NOMO-1 treated with DMSO at 0.1 percent for 48 hours (cell line): ENCODE data around the gene MRPS26.
"Not testable (repeated sequence)": the region's sequence is repeated elsewhere in the genome, so short reads cannot be mapped to it uniquely, and the experiment has no call there.

ENCODE experiments used
- DNase-seq: peaks from one replicate; lab custom pipeline; 2025; ENCODE audit not compliant: unreplicated experiment; lab: John Stamatoyannopoulos, UW

The MRPS26 gene

DNA sequence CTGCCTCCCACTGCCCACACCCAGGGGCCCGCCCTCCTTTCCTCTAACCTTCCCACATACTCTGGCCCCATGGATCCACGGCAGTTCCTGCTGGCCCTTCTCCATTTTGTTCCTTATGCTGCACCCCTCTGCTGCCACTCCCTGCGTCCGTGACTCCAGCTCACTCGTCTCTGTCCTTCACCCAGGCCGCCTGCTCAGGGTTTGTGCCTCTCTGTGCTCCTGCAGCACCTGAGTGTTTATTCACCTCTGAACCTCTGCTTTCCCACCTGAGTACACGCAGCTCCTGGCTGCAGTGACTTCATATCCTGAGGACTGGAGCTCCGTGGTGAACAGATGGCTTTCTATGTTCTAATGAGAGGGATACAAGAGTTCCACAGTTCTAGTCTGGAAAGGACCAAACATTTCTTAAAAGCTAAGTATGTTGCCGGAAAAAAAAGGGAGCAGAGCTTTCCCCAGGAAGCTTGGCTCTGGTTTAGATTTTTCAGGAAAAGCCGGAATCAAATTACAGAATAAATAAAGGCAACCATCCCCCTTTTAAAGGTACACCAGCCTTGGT is 3.9 kb upstream of the MRPS26 start:
- DNase-seq: no peak

DNA sequence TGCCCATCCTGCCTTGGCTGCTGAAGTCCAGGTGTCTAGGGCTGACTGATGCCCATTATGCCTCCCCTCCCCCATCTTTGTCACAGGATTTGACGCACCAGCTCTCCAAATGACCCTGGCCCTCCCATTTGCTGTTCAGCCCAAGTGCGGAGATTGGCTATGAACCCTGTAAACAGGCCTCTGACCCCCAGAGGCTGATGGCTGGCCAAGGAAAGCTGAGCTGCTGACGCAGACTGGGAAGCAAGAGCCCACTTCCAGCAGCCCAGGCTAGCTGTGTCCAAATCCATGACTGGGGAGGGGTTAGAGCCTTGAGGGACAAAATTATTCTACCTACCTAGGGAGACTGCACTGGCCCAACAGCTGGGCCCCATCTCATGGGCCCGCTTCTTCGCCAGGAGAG is 3.2 kb upstream of the MRPS26 start:
- no peak for DNase-seq

DNA sequence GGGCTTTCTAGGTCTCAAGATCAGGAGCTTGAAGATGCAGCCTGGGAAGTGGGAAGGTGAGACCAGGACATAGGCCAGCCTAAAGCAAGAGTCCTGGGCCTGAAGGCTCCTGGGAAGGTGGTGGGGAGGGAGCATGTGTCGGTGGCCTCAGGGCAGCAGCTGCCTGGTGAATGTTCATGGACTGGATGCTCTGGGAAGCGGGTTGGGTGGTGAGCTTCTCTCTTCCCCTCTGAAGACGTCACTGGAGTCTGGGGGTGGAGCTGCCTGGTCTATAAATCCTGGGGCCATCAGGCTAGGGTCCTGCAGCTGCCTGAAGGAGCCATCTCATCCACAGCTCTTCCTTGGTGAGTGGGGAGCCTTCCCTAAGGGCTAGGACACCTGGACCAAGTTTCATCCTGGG is 2.5 kb upstream of the MRPS26 start, which contains the start of gene GNRH2:
TSS of gene GNRH2 (plus strand) at position 301 of the 400 bp plus-strand sequence. CDS start 793 bp downstream, outside the sequence.
- no peak for DNase-seq

DNA sequence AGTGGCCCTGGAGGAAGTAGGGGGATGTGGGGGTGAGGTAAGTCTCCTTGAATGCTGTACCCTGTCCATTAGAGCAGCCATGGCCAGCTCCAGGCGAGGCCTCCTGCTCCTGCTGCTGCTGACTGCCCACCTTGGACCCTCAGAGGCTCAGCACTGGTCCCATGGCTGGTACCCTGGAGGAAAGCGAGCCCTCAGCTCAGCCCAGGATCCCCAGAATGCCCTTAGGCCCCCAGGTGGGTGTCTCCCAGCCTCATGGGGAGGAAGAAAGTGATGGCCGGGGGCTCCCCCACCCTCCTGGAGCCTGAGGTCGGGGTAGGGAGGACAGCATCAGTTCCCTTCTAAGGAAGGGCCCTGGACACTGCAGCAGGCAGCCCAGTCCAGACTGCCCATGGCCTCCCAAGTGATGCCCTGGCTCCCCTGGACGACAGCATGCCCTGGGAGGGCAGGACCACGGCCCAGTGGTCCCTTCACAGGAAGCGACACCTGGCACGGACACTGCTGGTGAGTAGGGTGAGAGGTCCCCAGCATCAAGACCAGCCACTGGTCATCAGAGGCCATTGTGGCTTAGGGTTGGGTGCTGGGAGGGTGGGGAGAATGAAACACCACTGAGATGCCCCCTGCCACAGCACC is 1.4 kb upstream of the MRPS26 start:
- DNase-seq: no peak

DNA sequence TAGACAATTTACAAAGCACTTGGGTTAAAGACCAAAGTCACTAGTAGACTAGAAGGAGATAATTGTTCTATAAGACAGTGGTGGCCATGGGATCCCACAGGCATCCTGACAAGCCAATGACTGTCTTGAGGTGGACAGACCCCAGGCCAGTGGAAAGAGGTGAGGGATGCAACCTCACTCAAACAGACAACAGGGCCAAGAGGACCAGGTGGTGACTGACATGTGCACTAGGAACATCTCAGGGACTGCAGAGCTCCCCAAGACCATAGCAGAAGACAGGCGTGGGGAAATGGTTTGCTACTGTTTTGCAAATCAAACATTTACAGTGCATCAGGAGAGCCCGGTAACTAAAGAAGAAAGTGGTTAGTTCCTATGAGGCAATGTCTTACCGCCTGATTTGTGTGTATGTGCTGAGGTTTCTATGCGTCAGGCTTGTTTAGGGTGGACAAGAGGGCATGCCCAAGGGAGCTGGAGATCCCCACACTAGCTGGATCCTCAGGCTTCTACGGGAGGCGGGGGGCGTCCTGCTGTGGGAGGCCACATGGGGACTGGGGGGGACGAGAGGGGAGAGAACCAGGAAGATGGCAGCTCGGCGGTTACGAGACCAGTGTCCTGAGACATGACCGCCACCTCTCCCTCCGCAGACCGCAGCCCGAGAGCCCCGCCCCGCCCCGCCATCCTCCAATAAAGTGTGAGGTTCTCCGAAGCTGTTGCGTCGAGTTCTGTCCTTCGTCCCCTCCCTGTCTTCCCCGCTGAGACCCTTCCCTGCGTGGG is 623 bp upstream of the MRPS26 start:
- DNase-seq: peak; percentile 78

DNA sequence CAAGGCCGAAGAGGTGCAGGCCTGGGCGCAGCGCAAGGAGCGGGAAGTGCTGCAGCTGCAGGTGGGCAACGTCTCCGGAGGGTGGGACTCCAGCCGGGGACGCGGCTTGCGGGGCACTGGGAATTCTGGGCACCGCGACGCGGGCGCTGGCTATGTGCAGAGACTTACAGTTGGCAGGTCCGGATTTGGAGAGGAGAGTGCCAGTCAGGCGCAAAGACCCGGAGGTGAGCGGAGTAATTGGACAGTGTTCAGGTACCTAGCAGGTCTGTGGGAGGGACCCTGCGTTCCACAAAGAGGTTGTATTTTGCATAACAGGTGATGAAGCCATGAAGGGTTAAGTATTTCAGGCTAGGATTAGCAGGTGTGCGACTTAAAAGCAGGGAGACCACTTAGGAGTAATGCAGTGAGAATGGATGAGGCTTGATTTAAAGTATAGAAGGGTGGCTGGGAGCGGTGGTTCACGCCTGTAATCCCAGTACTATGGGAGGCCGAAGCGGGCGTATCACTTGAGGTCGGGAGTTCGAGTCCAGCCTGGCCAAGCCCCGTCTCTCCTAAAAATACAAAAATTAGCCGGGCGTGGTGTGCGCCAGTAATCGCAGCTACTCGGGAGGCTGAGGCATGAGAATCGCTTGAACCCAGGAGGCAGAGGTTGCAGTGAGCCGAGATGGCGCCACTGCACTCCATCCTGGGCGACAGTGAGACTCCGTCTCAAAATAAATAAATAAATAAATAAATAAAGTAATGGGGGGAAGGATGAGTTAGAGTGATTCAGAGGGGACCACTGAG is 1.0 kb downstream of the MRPS26 start:
- DNase-seq: no peak

DNA sequence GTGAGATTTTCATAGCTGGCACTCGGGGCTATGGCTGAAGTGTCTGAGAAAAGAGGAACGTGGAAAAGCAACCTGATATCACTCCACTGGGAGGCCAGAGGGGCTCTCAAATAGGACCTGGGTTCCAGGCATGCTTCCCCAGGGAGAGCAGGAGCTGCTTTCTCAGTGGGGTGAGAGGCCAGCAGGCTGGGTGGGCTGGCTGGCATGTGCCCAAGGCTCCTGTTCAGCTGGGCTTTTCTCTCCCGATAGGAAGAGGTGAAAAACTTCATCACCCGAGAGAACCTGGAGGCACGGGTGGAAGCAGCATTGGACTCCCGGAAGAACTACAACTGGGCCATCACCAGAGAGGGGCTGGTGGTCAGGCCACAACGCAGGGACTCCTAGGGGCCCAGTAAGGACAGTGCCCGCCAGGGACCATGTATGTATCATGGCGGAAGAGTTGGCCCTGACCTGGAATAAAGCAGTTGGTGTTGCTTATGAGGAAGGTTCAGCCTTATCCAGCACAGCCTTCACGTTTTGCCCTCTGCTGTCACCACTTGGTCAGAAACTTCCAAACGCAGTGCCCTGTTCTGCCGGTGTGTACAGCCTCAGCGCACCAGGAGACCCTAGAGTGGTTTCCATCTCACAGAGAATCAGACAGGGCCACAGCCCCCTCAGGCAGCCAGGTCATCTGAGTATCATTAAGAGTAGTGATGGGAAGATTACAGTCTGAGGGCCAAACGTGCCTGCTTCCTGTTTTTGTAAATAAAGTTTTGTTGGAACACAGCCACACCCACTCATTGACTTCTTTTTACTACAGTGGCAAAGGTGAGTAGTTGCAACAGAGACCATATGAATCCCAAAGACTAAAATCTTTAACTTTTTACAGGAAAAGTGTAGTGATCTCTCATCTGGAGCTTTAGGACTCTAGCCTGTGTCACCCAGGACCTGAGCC is 1.9 kb downstream of the MRPS26 start:
- no peak for DNase-seq

DNA sequence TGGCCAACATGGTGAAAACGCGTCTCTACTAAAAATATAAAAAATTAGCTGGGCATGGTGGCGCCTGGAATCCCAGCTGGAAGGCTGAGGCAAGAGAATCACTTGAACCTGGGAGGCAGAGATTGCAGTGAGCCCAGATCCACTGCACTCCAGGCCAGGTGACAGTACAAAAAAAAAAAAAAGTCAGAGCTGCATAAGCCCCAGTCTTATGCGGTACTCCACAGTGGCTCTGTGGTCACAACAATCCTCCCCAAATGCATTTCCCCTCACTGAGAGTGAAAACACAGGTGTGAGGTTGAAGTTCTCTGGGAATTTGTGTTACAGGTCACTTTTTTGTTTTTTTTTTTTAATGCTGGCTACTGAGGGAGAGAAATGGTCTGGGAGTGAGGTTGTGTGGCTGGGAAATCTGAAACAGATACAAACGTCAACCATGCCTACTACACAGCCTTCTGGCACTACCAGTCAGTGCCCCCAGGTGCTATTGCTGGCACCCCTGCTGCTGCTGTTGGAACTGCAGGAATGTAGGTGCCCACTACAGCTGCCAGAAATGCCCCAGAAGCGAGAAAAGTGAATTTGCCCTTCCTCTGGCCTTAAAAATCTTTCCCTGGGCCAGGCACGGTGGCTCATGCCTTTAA is 5.7 kb downstream of the MRPS26 start:
- no peak for DNase-seq

DNA sequence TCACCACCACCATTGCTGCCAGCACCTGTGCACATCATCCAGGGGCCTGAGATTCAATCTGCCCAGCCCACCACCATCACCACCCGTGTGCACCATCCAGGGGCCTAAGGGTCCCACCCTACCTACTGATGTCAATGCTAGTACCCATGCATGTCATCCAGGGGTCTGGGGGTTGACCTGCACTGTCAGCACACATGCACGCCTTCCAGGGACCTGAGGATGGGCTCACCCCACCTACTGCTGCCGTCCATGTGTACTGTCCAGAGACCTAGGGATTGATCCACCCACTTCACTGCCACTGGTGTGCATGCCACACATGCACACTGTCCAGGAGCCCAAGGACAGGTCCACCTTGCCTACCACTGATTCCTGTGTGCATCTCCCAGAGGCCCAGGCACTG is 13.6 kb downstream of the MRPS26 start:
- no peak for DNase-seq

DNA sequence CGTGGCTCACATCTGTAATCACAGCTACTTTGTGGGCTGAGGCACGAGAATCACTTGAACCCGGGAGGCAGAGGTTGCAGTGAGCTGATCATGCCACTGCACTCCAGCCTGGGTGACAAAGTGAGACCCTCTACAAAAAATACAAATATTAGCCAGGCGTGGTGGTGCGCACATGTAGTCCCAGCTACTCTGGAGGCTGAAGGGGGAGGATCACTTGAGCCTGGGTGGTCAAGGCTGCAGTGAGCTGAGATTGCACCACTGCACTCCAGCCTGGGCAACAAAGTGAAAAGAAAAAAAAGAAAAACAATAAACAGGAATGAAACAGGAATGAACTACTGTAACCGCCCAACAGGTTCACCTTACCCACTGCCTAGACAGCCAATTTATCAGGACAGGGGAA is 18.3 kb downstream of the MRPS26 start:
- not testable (repeated sequence) for DNase-seq

DNA sequence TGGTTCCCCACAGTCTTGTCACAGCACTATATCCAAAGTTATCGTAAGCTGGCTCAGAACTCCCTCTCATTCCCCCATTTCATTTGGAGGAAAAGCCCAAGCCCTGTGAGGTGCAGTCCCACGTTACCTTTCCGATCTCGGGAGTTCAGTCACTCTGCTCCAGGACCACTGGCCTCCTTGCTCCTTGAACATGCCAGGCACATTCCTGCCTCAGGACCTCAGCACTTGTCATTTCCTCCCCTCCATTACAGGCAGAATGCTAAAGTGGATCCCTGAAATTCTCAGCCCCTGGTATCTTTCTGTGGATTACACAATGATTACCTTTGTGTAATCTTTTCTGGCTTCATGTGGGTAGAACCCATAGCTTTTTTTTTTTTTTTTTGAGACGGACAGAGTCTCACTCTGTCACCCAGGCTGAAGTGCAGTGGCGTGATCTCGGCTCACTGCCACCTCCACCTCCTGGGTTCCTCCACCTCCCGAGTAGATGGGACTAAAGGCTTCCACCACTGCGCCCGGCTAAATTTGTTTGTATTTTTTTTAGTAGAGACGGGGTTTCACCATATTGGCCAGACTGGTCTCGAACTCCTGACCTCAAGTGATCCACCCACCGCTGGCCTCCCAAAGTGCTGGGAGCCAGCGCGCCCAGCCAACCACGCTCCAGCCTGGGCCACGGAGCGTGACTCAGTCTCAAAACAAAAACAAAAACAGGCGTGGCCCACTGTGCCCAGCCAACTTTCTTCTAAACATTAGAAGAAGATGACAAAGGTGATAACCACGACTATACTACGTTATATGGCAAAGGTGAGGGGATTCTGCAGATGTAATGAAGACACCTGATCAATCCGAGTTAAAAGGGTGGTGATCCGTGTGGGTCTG is 21.5 kb downstream of the MRPS26 start:
- DNase-seq: no peak

DNA sequence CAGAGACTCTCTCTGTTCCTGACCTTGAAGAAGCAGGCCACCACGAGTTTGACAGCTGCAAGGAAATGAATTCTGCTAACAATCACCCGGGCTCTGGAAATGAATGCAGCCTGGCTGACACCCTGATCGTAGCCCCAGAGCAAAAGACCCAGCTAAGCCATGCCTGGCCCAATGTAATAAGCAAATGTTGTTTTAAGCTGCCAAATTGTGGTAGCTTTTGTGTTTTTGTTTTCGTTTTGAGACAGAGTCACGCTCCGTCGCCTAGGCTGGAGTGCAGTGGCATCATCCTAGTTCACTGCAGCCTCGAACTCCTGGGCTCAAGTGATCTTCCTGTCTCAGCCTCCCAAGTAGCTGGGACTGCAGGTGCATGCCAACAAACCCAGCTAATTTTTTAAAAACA is 22.2 kb downstream of the MRPS26 start:
- DNase-seq: no peak

DNA sequence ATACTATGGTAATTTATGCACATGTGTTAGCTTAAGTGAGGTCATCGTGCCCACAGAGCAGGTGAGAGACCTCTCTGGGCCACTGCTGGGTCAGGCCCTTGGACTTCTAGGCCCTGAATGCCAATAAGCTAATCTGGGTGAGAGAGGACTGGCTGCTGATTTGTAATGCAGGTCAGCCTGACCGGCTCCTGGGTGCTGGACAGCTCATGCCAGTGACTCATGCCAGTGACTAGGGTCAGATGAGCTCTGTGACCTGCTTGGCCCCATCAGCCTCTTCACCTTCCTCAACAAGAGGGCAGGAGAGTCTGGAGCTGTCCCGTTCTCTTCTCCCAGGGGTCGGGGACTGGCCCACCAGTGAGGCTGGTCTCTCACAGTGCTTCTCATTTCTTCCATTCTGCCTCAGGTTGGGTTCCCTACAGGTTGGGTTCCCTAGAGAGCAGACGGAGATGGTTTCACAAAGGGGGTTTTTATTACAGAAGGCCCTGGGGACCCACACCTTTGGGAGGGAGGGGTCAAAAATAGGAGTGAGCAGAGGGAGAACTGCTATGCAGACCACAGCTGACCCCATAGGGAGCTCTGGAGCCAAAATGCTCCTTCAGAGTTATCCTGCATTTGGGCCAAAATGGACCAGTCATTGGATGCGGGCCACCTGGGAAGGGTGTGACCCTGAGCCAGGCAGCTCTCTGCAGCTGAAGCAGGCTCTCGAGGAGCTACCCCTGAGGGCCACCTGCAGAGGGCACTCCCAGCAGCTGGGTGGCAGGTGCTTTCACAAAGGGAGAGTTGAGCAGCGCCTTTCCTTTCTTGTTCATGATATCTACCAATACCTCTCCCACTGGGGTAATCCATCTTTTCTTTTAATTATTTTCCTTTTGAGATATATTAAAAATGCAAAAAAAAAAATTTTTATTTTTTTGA is 23.4 kb downstream of the MRPS26 start:
- no peak for DNase-seq

DNA sequence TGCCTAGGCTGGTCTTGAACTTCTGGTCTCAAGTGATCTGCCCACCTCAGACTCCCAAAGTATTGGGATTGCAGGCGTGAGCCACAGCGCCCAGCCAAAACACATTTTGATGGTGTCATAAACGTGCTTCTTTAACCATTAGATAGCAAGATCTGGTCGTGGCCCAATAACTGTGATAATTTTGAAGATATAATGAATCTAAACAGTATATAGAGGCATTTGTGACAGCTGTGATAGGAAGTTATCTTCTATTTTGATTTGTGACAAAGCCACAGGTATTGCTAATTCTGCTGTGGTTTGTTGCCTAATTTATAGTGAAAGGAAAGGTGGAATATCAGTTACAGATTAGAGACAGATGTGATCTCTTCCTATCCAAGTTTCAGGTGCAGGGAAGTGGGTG is 24.9 kb downstream of the MRPS26 start:
- no peak for DNase-seq

DNA sequence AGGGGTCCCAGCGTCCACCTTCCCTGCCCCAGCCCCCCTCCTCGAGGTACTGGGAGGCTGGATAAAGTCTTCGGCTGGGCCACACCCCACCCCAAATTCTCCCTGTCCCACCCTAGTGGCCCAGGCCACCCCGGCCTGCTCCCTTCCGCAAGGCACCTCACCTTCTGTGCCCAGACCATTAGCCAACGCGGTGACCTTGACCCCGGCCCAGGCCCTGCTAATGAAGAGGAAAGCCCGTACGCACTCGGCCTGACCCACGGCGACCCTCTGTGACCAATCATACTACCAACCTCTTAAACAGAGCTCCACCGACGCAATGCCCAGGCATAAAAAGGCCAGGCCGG is 25.4 kb downstream of the MRPS26 start:
- no peak for DNase-seq

DNA sequence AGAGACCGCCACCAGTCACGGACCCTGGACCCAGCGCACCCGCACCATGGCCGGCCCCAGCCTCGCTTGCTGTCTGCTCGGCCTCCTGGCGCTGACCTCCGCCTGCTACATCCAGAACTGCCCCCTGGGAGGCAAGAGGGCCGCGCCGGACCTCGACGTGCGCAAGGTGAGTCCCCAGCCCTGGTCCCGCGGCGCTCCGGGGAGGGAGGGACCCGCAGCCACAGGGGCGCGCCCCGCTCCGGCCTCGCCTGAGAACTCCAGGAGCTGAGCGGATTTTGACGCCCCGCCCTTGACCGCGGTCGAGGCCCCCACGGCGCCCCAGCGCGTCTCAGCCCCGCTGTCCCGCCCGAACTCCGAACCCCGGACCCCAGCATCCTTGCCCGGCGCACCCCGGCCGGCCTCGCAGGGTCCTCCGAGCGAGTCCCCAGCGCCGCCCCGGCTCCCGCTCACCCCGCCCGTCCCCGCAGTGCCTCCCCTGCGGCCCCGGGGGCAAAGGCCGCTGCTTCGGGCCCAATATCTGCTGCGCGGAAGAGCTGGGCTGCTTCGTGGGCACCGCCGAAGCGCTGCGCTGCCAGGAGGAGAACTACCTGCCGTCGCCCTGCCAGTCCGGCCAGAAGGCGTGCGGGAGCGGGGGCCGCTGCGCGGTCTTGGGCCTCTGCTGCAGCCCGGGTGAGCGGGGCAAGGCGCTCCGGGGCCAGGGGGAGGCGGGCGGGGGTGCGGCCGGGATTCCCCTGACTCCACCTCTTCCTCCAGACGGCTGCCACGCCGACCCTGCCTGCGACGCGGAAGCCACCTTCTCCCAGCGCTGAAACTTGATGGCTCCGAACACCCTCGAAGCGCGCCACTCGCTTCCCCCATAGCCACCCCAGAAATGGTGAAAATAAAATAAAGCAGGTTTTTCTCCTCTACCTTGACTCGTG is 26.0 kb downstream of the MRPS26 start, which contains the start of gene OXT:
TSS of gene OXT (plus strand) at position 11 of the 920 bp plus-strand sequence. CDS start at position 47, 36 bp downstream.
- DNase-seq: peak; percentile 38
